ENCODE data around the gene XXYLT1.

GRCh38 chr3:195170496-195170895 is 100.5 kb downstream of the XXYLT1 start:
- no peak for TF ChIP-seq CTCF (IDR thresholded peaks at IDR 0.05)
- no peak for TF ChIP-seq POLR2A (IDR thresholded peaks at IDR 0.05)
- TF ChIP-seq POLR2AphosphoS5 (IDR thresholded peaks at IDR 0.05), result no peak
